22Rv1 (cell line): ENCODE results near the gene ZNF689.

Experiments
- CTCF ChIP-seq: fragments of 450-650 bp; IDR thresholded peaks from 2 replicates; pipeline ENCODE4 v1.5.1; 2017; ENCODE audit warnings: mild to moderate bottlenecking
- ZFX ChIP-seq: fragments of 450-650 bp; IDR thresholded peaks from 2 replicates; pipeline ENCODE4 v1.6.1; 2017; ENCODE audit warnings: antibody characterized with exemption, borderline replicate concordance

- no peak for TF ChIP-seq CTCF
- no peak for TF ChIP-seq ZFX
Measured at GRCh38 chr16:30654856-30655255, 44.7 kb upstream of the ZNF689 start.
